GM12878 (cell line): ENCODE data around the gene EMC6. TPM values are rescaled to one million over a fixed set of nuclear protein-coding genes. Genes with fewer than 3 reads are reported as not detected.

ENCODE experiments used
- ATAC-seq: fragments of 200-7000 bp; cut with Tn5 transposase; 3 replicates; pipeline ENCODE4 v1.9.1; 2020; ENCODE audit warnings: mild to moderate bottlenecking, moderate library complexity
- BruUV-seq: library from RNA; stranded (reverse); fragments of 400-500 nt; replicated peaks from 2 replicates; lab custom pipeline; 2021; lab: Mats Ljungman, UMichigan
- CTCF ChIA-PET: fragments of 300-600 bp; sonication (Branson Sonifier 250); formaldehyde crosslinking; extraction: SDS; loops from one replicate; lab custom pipeline; 2021; ENCODE audit warnings: inconsistent platforms; lab: Yijun Ruan, JAX
- POLR2A ChIA-PET: fragments of 350-600 bp; formaldehyde crosslinking; extraction: SDS; loops from one replicate; lab custom pipeline; 2021; ENCODE audit warnings: inconsistent platforms; lab: Charles Lee
- RAD21 ChIA-PET: fragments of 300-600 bp; sonication (Branson Sonifier 250); formaldehyde crosslinking; loops from one replicate; lab custom pipeline; 2023; ENCODE audit warnings: antibody characterized with exemption; ENCODE audit not compliant: unreplicated experiment; lab: Charles Lee
- SMC1A ChIA-PET: fragments of 300-600 bp; sonication (Branson Sonifier 250); formaldehyde crosslinking; loops from one replicate; lab custom pipeline; 2023; ENCODE audit not compliant: unreplicated experiment, uncharacterized antibody; lab: Charles Lee
- DNase-seq: peaks from one replicate; pipeline ENCODE4 v3.0.0-alpha.2; 2011; ENCODE audit warnings: low read depth, low spot score
- FAIRE-seq: peaks from 3 replicates; lab custom pipeline; 2011; peaks lifted over from hg19 to GRCh38; lab: Jason Lieb, UNC
- H2AFZ ChIP-seq: 2 replicates; pipeline ENCODE4 v1.6.0; 2011; ENCODE audit warnings: low read depth, low read length, control low read depth; ENCODE audit not compliant: control insufficient read depth
- H3K27ac ChIP-seq: 2 replicates; pipeline ENCODE4 v1.5.1; 2011; ENCODE audit warnings: control low read depth; ENCODE audit not compliant: control insufficient read depth, insufficient read depth
- H3K27me3 ChIP-seq, 2 experiments: replicated peaks in 1 of 2; 2 replicates each; pipeline versions ENCODE4 v1.6.0 to v1.6.1; 2011; ENCODE audit warnings: low read length in 1 of 2; ENCODE audit not compliant: control insufficient read depth in 2 of 2, insufficient read depth in 2 of 2
- H3K36me3 ChIP-seq, 2 experiments: 2 replicates each; pipeline ENCODE4 v1.5.1; 2011; ENCODE audit warnings: low read length in 1 of 2; ENCODE audit not compliant: control insufficient read depth in 2 of 2, insufficient read depth in 2 of 2
- H3K4me1 ChIP-seq: 2 replicates; pipeline ENCODE4 v1.6.1; 2011; ENCODE audit warnings: mild to moderate bottlenecking, low read length, moderate library complexity, mixed read lengths; ENCODE audit not compliant: control insufficient read depth, insufficient read depth
- H3K4me2 ChIP-seq: 2 replicates; pipeline ENCODE4 v1.6.0; 2011; ENCODE audit warnings: control low read depth; ENCODE audit not compliant: control insufficient read depth, insufficient read depth
- H3K4me3 ChIP-seq: fragments of 200-600 bp; sonication (generic); 2 replicates; pipeline ENCODE4 v1.5.1; 2016
- H3K79me2 ChIP-seq: 2 replicates; pipeline ENCODE4 v1.6.0; 2011; ENCODE audit warnings: low read length; ENCODE audit not compliant: control insufficient read depth, insufficient read depth
- H3K9ac ChIP-seq: 2 replicates; pipeline ENCODE4 v1.8.0; 2011; ENCODE audit warnings: low read length, control low read depth, mixed read lengths; ENCODE audit not compliant: control insufficient read depth, insufficient read depth
- H3K9me3 ChIP-seq: replicated peaks from 3 replicates; pipeline ENCODE4 v1.5.1; 2011; ENCODE audit warnings: mild to moderate bottlenecking, low read length; ENCODE audit not compliant: control insufficient read depth, insufficient read depth
- H4K20me1 ChIP-seq: 2 replicates; pipeline ENCODE4 v1.6.0; 2011; ENCODE audit not compliant: control insufficient read depth, insufficient read depth
- CHD4 ChIP-seq: fragments of 200-600 bp; sonication (generic); IDR thresholded peaks from 2 replicates; pipeline ENCODE4 v1.6.1; 2016; ENCODE audit warnings: mild to moderate bottlenecking
- ESRRA ChIP-seq: IDR thresholded peaks from 2 replicates; pipeline ENCODE4 v1.6.1; 2012; ENCODE audit warnings: mild to moderate bottlenecking, low read length, improper control_type of control experiment
- IKZF2 ChIP-seq, 2 experiments: fragments of 450-650 bp; IDR thresholded peaks; 2 replicates each; pipeline ENCODE4 v1.6.1; 2017; ENCODE audit warnings: mild to moderate bottlenecking in 2 of 2, moderate library complexity in 2 of 2
- MEF2A ChIP-seq: IDR thresholded peaks from 2 replicates; pipeline ENCODE4 v1.6.1; 2011; ENCODE audit warnings: low read depth, mild to moderate bottlenecking, low read length, moderate library complexity; ENCODE audit not compliant: insufficient read depth
- SMARCA5 ChIP-seq: fragments of 450-650 bp; IDR thresholded peaks from 2 replicates; pipeline ENCODE4 v1.6.1; 2017; ENCODE audit warnings: mild to moderate bottlenecking
- TCF3 ChIP-seq: IDR thresholded peaks from 2 replicates; pipeline ENCODE4 v1.6.1; 2012; ENCODE audit warnings: low read depth, mild to moderate bottlenecking, low read length, borderline replicate concordance; ENCODE audit not compliant: insufficient read depth
- ZNF207 ChIP-seq: fragments of 450-650 bp; IDR thresholded peaks from 2 replicates; pipeline ENCODE4 v1.6.1; 2014; ENCODE audit warnings: antibody characterized with exemption, mild to moderate bottlenecking, borderline replicate concordance
- WGBS: methylation state at CpG from one replicate; pipeline ENCODE4 v1.1.6; 2016; ENCODE audit warnings: low lambda C conversion rate; ENCODE audit not compliant: insufficient replicate concordance, insufficient coverage; ENCODE audit errors: missing lambda C conversion rate; 5-methylcytosine and 5-hydroxymethylcytosine counted together
- in situ Hi-C: fragments of 300-500 bp; cut with MboI; formaldehyde crosslinking; loops from 9 replicates; pipeline ENCODE4 v1.14.3; 2018; ENCODE audit warnings: mixed read lengths
- intact Hi-C: fragments of 100-400 bp; cut with micrococcal nuclease; formaldehyde crosslinking; loops from one replicate; pipeline ENCODE4 v1.14.2; 2022; ENCODE audit not compliant: unreplicated experiment
- polyA plus RNA-seq, 11 experiments: library from polyadenylated mRNA; depleted of rRNA in 4 of 11; unstranded in 6 of 11; stranded (reverse) in 5 of 11; fragments of >200 nt; fragmentation: Nextera tagmentation in 4 of 11; fragmentation: Illumina TruSeq in 1 of 11; extraction: Ambion mirVana in 4 of 11; extraction: Trizol in 1 of 11; gene quantifications; 1 replicate in 1 of 11; 2 replicates in 10 of 11; pipeline versions ENCODE4 v1.2.1 to v1.2.3, GENCODE V29; 2011 to 2016; ENCODE audit warnings: inconsistent platforms in 2 of 11, missing spikeins in 2 of 11, low read depth in 1 of 11
- total RNA-seq, 4 experiments: library from RNA; depleted of rRNA in 3 of 4; stranded (reverse); fragments of >200 nt in 3 of 4; fragmentation: Illumina TruSeq in 1 of 4; extraction: Trizol in 1 of 4; gene quantifications; 2 replicates each; pipeline versions ENCODE4 v1.2.1 to v1.2.3, GENCODE V29; 2013 to 2021
- TF ChIP-seq, protein P1 (sequence below): fragments of 450-650 bp; formaldehyde crosslinking; IDR thresholded peaks from 2 replicates; pipeline ENCODE4 v1.4.0; 2022; ENCODE audit warnings: mild to moderate bottlenecking, moderate library complexity
- TF ChIP-seq, protein P2 (sequence below): fragments of 450-650 bp; IDR thresholded peaks from 2 replicates; pipeline ENCODE4 v1.6.1; 2017; ENCODE audit warnings: mild to moderate bottlenecking, moderate library complexity

EMC6 gene
- total and polyA plus RNA-seq, 10 of the 15 experiments (the other 5 are each of a cell fraction or from before 2014, with no cell fraction given), result 5.1 to 172 (median 35.9) TPM

DNA sequence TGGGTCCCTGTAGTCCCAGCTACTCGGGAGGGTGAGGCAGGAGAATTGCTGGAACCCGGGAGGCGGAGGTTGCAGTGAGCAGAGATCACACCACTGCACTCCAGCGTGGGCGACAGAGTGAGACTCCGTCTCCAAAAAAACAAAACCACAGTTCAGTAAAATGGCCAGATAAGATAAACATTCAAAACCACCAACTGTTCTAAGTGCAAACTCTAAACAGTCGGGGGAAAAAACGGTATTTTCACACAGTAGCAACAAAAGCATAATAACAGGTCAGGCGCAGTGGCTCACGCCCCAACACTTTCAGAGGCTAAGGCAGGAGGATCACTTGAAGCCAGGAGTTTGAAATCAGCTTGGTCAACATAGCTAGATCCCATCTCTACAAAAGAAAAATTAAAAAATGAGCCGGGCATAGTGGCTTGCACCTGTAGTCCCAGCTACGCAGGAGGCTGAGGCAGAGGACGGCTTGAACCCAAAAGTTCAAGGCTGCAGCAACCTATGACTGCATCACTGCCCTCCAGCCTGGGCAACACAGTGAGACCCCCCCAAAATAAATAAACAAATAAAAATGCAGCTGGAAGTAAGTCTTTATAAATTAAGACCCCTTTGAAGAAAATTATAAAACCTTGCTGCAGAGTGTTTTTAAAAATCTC is 44.3 kb downstream of the EMC6 start (continued):
- TF ChIP-seq MEF2A, result no peak
- TF ChIP-seq, all 136 proteins: peak for 24

DNA sequence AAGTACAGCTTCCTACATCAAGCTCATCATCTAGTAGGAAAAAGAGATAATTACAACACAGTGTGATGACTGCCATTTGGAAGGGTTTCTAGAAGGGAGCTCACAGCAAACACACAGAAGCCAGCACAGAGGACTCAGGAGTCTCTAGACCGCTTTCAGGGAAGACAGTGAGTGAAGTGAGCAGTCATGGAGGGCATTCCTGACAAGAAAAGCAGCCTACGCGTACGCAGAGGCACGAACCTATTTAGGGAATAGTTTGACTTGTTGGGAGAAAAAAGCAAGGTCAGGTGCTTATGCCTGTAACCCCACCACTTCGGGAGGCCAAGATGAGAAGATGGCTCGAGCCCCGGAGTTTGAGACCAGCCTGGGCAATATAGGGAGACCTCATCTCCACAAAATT is 46.7 kb downstream of the EMC6 start:
- no TSS peak for BruUV-seq
- Histone ChIP-seq H3K4me2 (no peak overlapping the region), H3K9me3 (no peaks in the 10 kb centered on the region), H3K27ac (no peak overlapping the region), H3K79me2 (no peaks in the 10 kb centered on the region), H3K9ac (no peak overlapping the region), H2AFZ (no peak overlapping the region), H3K27me3 (no peaks in the 10 kb centered on the region), H3K4me3 (no peak overlapping the region), H4K20me1 (no peaks in the 10 kb centered on the region), H3K4me1 (peaks cover 28% of the 10 kb centered on the region), H3K36me3 (peaks cover 0 to 22% of the 10 kb centered on the region in 2 experiments; a peak in 2 of 4 replicates)
- TF ChIP-seq, protein P1, sequence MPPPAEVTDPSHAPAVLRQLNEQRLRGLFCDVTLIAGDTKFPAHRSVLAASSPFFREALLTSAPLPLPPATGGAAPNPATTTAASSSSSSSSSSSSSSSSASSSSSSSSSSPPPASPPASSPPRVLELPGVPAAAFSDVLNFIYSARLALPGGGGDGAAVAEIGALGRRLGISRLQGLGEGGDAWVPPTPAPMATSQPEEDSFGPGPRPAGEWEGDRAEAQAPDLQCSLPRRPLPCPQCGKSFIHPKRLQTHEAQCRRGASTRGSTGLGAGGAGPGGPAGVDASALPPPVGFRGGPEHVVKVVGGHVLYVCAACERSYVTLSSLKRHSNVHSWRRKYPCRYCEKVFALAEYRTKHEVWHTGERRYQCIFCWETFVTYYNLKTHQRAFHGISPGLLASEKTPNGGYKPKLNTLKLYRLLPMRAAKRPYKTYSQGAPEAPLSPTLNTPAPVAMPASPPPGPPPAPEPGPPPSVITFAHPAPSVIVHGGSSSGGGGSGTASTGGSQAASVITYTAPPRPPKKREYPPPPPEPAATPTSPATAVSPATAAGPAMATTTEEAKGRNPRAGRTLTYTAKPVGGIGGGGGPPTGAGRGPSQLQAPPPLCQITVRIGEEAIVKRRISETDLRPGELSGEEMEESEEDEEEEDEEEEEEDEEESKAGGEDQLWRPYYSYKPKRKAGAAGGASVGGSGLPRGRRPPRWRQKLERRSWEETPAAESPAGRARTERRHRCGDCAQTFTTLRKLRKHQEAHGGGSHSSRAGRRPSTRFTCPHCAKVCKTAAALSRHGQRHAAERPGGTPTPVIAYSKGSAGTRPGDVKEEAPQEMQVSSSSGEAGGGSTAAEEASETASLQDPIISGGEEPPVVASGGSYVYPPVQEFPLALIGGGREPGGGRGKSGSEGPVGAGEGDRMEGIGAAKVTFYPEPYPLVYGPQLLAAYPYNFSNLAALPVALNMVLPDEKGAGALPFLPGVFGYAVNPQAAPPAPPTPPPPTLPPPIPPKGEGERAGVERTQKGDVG (CRISPR knock-in tag), result no peak
- TF ChIP-seq ZNF207 (no peak), IKZF2 (IDR thresholded peaks at IDR 0.05) (no peak), TCF3 (no peak), ESRRA (no peak), SMARCA5 (no peak), CHD4 (no peak)
- TF ChIP-seq, protein P2, sequence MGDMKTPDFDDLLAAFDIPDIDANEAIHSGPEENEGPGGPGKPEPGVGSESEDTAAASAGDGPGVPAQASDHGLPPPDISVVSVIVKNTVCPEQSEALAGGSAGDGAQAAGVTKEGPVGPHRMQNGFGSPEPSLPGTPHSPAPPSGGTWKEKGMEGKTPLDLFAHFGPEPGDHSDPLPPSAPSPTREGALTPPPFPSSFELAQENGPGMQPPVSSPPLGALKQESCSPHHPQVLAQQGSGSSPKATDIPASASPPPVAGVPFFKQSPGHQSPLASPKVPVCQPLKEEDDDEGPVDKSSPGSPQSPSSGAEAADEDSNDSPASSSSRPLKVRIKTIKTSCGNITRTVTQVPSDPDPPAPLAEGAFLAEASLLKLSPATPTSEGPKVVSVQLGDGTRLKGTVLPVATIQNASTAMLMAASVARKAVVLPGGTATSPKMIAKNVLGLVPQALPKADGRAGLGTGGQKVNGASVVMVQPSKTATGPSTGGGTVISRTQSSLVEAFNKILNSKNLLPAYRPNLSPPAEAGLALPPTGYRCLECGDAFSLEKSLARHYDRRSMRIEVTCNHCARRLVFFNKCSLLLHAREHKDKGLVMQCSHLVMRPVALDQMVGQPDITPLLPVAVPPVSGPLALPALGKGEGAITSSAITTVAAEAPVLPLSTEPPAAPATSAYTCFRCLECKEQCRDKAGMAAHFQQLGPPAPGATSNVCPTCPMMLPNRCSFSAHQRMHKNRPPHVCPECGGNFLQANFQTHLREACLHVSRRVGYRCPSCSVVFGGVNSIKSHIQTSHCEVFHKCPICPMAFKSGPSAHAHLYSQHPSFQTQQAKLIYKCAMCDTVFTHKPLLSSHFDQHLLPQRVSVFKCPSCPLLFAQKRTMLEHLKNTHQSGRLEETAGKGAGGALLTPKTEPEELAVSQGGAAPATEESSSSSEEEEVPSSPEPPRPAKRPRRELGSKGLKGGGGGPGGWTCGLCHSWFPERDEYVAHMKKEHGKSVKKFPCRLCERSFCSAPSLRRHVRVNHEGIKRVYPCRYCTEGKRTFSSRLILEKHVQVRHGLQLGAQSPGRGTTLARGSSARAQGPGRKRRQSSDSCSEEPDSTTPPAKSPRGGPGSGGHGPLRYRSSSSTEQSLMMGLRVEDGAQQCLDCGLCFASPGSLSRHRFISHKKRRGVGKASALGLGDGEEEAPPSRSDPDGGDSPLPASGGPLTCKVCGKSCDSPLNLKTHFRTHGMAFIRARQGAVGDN, result no peak
- POLR2A ChIA-PET, result interaction anchor here (0.6 to 0.8 kb wide), 2 partner anchors 11 to 102 kb away, joined by 3 read pairs; no protein-coding TSS in a partner anchor
- CTCF ChIA-PET, result interaction anchor here (0.6 to 2.4 kb wide), 4 partner anchors 11 to 145 kb away, joined by 3 to 8 read pairs (median 4); no protein-coding TSS in a partner anchor
- in situ Hi-C loops (loop anchor here (25.0 kb wide), 1 partner anchor 1497 kb away; no protein-coding TSS in a partner anchor), intact Hi-C loops (no loop called here)
- RAD21 ChIA-PET, result interaction anchor here (1.2 to 1.5 kb wide), 2 partner anchors 8 to 23 kb away, joined by 3 to 5 read pairs; partner anchors contain the start of gene HASPIN
- no peak for FAIRE-seq
- SMC1A ChIA-PET, result interaction anchor here (0.9 to 1.7 kb wide), 2 partner anchors 112 to 131 kb away, joined by 3 to 4 read pairs; partner anchors contain the start of gene NCBP3
- ATAC-seq, result no peak
- whole genome bisulfite sequencing, result 98% methylated on average over 8 of the region's 8 CpGs
- DNase-seq, result no peak
